GM18858 (cell line): Measurements from ENCODE around the gene CDYL2.
A peak's percentile ranks its signal among the peaks of the same experiment; 100 is the strongest.

ENCODE experiments used
- ATAC-seq: cut with Tn5 transposase; IDR thresholded peaks from one replicate; pipeline ENCODE4 v1.9.1; 2021; ENCODE audit not compliant: unreplicated experiment

Gene CDYL2

DNA sequence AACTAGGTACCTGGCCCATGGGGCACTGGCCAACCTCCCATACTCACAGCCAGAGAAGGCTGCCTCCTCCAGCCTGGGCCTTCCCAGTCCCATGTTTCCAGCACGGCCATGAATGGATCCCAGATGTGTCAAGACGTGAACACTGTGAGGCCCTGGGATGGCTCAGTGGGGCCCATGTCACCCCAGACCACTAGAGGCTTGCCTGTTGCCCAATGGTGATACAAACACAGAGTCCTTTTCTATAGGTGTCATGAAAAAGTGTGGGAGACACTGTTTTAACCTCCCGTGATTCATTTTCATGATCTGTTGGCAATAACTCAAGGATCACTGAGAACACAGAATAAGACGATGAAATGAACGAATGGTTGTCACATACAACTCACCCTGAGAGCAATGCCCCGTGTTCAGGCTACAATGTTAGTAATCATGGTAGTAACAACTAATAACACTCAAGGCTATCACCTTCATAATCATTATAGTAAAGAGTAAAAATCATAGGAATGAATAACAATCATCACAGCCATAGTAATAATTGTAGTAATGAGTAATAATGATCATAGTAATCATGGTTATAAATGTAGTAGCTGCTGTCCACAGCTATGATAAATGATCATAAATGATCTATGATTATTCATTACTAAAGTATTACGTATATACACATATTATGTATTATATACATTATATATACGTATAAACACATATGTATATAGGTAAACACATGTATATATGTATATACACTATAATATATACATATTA is 199.6 kb downstream of the CDYL2 start:
- no peak for ATAC-seq

DNA sequence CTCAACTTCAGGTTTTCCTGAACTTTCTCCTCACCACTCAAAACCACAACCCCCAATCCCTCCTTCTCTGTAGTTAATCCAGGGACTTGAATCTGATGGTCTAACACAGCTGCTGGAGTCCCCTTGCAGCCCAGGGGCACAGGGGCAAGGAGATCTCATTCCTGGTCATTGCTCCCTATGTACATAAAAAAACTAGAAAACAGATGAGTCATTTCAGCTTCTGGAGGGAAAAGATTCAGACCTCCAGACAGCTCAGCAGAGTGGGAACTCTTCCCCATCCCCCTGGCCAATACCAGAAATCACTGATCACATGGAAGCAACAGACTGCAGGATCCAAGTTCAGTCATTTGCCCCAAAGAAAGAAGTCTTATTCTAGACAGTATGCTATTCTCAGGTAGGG is 201.5 kb downstream of the CDYL2 start:
- ATAC-seq, result no peak

DNA sequence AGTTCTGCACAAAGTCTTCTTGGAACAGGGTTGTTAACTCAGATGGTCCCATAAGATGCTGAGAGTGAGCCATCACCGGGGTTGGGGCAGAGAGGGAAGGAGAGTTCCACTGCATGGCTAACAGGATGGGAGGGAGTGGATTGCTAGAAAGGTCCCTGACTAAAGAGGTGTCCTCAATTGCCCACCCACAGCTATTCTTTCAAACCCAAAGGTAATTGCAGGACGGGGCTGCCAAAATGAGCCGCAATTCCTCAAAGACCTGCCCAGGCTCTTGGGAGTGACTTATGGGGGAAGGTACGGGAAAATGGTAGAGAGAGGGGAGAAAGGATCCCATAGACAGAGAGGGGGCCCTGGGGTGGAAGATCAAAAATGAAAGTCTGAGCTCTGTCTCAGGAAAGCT is 203.2 kb downstream of the CDYL2 start:
- no peak for ATAC-seq

DNA sequence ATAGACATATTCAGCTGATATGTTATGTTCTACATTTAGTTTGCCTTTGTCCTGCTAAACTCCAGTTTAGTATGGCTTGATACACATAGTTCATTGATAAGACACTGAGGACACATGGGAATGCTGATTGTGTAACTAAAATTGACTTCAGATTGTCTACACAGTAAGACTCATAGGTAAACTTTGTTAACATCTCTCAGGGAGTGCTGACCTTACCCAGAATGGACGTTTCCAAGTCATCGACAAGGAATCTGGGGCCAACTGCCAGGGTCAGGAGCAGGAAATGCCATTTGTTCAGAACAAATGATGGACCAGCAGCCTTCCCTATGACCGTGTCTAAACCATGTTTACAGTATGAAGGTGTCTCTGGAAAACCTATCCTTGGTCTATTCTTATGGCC is 204.9 kb downstream of the CDYL2 start:
- no peak for ATAC-seq

DNA sequence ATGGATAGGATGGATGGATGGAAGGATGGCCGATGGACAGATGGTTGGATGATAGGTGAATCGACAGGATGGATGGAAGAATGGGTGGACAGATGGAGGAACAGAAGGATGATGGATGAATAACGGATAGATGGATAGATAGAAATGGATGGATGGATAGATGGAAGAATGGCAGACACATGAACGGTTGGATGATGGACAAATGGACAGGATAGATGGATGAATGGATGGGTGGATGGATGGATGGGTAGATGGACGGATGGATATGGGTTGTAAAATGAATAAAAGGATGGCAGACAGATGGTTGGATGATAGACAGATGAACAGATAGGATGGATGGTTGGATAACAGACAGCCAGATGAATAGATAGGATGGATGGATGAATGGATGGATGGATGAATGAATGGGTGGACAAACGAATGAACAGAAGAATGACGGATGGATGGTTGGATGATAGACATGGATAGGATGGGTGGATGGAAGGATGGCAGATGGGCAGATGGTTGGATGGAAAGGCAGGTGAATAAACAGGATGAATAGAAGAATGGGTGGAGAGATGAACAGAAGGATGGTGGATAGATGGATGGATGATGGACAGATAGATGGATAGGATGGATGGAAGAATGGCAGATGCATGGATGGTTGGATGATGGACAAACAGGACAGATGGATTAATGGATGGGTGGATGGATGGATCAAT is 207.7 kb downstream of the CDYL2 start:
- no peak for ATAC-seq

DNA sequence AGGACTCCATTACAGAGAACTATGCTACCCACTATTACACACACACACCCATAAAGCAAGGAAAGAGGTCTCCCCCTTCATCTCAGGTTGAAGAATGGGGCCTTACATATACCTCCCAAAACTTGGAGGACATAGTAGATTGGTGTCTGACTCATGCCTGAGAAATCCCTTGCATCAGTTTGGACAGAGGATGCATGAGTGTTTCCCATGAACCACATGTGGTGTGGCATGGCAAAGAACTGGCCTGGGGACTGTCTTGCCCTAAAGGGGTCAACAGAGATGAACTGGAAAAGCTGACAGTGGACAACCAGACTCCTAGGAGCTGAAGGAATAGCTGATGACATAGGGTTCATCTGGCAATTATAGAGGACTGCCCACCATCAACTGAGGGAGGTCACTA is 209.6 kb downstream of the CDYL2 start:
- ATAC-seq, result no peak

DNA sequence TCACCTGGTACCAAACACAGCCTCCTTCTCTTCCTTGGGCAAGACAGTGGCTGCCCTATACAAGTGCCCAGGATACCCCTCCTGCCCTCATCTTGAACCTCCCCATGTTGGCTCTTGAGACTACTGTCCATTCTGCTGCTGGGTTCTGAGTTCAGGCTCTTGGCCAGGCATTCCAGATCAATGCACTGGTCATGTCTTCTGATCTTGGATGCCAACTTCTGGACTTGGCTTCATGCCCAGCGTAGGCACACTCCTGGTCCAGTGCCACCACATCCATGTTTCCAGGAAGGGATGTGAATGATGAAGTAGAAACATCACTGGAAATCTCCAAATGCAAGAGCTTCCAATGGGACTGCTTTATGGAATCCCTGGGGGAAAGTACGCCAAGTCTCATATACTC is 212.1 kb downstream of the CDYL2 start:
- ATAC-seq, result no peak

DNA sequence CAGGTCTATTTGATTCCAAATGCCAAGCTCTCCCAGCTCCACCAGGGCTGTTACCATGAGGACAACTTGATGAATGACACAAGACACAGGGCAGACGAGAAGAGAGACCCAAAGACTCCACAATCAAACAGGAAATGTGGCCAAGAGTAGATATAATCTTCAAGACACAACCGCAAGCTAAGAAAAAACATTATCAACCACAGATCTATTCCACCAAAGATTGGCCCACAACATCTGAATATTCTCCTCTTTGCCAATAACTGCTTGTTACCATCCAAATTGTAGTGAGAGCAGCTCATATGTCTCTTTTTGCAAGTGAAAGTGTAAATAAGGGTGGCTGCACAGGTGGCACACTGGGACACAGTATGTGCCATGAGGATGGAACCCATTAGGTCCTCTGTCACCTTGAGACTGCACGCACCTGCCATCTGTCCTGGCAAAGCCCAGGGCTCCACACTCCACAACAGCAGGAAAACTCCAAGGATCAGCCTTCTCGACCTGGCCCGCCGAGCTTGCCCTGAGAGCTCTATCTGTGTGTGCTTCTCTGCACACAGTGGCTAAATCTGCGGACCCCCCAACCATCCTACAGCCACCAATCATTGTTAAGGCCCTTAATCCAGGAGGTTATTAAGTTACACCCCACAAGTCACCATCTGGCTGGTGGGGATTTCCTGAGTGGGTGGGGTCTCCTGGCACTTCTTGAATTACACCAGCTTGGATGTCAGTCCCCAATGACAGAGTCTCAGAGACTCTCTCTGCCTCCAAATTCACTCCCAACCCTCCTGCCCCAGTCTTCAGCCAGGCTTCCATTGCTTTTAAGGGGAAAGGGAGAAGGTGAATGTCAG is 213.1 kb downstream of the CDYL2 start:
- no peak for ATAC-seq

DNA sequence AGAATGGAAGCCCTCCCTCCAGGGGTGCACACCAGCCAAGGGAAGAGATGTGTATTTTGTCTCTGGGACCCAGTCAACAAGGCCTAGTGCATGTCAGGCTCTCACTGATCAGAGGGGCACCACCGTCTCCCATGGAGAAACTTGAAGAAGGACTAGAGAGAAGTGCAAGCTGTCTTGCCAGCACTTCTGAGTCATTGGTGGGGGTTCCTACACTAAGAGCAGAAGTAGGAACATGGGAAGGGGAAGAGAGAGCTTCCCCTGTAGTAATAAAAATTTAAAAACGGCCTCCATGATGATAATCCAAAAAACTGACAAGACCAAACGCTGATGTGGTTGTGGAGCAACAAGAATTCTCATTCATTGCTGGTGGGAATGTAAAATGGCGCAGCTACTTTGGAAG is 217.3 kb downstream of the CDYL2 start:
- no peak for ATAC-seq

DNA sequence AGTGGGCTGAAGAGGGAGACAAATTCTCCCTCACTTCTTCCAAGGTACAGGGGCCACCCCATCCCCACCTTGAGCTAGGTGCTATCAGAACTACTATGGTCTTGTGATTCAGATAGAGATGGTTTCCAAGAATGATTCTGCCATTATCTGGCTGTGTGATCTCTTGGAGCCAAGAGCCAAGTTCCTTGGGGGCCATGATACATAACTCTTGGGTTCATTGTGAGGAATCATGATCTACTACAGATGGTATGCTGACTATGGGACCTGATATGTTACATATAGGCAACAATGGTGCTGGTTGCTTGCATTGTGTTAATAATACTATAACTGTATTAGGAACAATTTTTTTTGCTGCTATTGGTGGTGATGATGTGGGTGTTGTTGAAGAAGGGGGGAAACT is 217.9 kb downstream of the CDYL2 start:
- ATAC-seq, result no peak

DNA sequence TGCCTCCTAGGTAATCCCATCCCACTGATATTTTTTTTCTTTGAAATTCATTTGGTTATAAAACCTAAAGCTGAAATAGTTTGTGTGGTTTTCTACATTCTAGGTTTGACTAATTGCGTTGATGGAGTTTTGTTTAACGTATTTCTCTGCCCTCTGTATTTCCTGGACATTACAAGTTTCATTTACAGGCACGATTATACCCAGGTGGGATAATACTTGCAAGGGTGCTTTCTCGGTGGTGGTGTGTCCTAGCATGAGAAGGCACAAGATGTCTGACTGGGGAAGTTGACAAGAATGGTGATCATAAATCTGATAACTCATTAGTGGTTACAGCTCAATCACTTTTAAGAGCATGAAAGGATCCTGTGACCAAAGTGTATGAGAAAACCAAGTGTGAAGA is 218.6 kb downstream of the CDYL2 start:
- no peak for ATAC-seq

DNA sequence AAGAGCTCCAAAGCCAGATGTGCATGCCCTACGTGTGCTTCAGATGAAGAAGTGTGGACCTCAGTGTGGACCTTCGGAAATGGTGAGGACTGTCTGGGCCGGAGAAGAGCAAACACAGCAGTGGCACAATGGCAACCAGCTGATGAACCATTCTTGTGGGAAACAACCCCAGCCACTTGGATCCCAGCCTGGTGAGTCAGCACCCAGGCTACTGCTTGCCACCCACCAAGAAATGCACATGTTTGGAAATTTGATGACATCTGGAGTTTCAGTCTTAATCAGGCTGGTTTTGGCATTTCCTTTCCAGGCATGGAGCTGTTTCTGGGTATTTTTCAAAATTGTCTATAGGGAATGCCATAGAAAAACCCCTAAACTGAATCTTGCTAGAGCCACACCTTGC is 220.9 kb downstream of the CDYL2 start:
- ATAC-seq, result no peak

DNA sequence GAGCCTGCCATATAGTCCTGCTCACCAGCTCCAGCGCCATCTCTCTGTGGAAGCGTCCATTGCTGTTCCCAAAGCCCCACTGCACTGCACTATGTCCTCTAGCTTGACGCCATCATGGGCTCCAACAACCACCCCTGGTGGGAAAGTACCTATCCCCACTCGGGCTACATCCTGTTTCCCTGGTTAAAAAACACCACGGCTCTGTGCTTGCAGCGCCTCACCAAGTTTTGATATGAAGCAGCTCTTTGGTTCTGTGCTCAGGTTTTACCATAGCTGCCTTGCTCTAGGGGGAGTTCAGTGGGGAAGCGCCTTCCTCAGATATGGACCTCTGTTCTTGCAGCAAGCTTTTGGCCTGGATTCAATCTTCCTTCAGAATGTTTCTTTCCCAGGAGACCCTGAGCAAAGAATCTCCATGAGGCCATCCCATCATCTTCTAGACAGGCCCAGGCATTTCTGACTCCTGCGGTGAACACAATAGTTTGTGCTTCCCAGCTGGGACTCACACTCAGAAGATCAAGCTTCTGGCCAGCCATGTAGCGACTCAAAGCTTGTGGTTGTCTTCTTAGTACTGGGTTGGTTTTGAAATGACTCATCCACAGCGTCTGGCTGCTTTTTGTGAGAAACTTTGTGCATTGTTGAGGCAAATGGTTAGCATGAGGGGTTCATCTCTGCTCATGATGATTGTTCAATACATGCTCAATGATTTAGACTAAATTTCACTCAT is 224.1 kb downstream of the CDYL2 start:
- peak; percentile 78 for ATAC-seq

DNA sequence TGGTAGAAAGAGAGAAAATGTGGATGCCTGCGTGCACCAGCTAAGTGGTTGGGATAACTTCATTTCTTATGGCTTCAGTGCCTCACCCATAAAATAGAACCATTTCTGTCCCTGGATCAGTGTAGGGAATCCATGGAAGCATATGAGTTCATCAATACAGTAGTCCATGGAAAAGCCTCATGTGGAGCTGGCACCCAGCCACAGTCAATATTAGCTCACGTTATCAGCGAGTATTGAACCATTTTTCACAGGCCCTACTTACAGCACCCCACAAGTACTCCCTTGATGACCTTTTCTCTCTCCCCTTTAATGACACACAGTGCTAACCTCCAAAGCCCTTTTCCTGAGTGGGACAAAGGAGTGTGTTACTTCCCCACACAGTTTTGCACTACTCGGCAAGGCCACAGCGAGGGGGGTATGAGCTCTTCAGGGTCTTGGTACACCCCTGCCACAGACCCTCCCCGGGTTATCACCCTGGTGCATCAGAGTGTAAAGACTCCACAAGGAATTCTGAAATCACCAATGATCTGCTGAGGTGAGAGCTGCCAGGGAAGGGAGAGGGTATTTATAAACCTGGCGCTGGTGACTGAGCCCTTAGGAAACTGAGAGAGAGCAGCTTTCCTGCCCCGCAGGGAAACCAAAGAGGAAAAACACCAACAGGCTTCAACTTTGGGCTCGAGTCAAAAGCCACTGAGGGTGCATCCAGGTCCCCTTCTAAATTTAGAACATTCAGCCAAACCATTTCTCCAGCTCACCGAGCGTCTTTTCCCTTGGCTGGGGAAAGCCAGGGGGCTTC is 226.7 kb downstream of the CDYL2 start:
- ATAC-seq, result no peak

DNA sequence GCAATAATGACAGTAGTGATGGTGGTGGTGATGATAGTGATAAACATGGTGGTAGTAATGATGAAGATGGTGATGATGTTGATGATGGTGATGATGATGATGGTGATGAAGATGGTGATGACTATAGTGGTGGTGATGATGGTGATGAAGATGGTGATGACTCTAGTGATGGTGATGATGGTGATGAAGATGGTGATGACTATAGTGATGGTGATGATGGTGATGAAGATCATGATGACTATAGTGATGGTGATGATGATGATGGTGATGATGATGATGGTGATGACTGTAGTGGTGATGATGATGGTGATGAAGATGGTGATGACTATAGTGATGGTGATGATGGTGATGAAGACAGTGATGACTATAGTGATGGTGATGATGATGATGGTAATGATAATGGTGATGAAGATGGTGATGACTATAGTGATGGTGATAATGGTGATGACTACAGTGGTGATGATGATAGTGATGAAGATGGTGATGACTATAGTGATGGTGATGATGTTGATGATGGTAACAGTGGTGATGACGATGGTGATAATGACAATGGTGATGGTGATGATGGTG is 228.0 kb downstream of the CDYL2 start:
- ATAC-seq, result no peak

DNA sequence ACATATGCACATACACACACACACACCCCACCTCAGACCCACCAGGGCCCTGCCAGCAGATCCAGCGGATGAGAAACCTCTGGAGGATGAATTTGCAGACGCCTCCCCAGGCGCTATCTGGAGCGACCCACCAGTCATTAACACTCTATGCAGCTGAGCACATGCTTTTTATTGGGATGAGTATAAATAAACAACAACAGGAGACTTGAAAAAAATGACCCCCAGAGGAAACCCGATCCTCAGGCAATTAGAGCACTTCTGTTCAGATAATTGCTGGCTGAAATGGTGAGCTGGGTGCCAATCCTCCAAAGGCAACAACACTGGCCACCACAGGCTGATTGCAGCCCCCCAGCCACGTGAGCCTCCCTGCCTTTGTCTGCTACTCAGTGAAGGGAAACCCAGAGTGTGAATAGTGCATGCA is 230.7 kb downstream of the CDYL2 start:
- no peak for ATAC-seq

DNA sequence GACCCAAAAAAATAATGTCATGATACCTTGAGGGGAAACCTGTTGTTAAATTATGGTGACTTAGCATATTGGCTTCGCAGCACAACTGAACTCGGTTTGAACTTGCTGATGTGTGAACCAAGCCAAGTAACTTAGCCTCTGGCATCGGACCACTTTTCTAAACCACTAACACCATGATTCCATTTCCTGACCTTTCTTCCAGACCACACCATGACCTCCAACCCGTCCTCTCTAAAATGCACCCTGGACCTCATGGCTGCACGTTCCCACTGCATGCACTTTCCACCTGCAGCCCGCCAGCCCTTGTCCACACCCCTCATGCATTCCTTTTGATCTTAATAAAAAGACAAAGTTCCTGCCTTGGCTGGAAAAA is 234.3 kb downstream of the CDYL2 start:
- ATAC-seq, result no peak

DNA sequence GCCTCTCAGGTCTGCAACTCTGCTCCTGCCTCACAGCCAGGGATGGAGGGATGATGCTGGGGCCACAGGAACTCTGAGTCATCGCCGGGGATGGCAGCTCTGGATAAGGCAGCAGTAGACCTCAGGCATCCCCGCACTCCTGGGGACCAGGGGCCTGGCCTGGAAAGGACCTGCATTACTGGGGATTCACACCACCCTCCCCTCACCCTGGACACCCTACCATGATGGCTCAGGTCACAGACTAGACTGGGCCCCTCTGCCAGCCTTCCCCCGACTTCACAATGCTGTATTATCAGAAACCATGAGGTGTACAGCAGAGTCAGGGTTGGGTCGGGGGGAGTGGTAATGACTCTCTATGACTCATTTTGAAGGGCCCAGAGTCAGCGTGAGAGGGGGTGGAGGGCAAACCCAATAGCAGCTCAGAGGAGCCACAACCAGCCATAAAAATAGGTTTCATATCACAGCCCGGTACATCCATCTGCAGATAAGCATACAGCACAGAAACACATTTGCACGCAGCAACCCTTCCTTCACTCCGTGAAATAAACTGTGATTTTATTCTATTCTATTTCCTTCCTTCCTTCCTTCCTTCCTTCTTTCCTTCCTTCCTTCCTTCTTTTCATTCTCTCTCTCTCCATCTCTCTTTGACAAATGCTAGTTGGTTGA is 234.8 kb downstream of the CDYL2 start:
- ATAC-seq, result peak; percentile 88

DNA sequence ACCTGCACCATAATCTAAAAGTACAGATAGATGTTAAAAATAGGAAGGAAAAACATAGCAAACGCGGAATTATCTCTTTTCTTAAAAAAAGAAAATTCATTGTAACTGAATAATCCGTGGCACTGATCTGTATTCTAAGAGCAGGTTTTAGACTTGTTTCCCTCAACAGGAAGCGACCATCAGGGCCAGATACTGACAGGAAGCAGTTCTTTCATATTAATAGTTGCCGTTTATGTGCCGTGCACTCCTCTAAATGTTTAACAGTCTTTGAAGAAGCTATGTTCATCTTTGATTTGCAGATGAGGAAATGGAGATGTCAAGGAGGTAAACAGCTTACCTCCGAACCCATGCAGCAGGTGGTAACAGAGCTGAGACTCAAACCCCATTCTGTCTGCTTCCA is 240.0 kb downstream of the CDYL2 start:
- ATAC-seq, result no peak

DNA sequence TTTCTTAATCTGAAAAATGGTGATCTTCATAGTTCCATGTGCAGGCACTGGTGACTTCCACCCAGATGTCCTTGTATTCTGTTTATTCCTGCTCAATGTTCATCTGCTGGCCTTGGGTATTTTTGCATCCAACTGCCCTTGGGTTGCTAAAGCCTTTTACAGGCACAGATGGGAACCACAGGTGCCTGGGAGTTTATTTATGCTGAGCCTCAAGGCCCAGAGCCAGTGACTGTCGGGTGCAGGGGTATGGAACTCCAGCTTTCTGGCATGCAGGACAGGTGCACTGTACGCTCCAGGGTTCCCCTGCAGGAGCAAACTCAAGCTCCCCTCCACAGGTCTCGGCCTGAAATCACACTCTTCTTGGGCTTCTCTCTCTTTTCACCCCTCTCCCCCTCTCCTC is 241.3 kb downstream of the CDYL2 start:
- ATAC-seq, result no peak
